HEK293 (cell line): ENCODE data around the gene GLT1D1.

Experiments
- CTCF ChIP-seq: fragments of 450-650 bp; formaldehyde crosslinking; IDR thresholded peaks from 2 replicates; pipeline ENCODE4 v1.5.1; 2016; ENCODE audit warnings: missing biosample characterization, missing genetic modification characterization
- HOXC10 ChIP-seq: sonication (generic); formaldehyde crosslinking; IDR thresholded peaks from 2 replicates; pipeline ENCODE4 v1.8.1; 2023; ENCODE audit warnings: mild to moderate bottlenecking, missing genetic modification reagents
- ZBTB21 ChIP-seq: fragments of 450-650 bp; formaldehyde crosslinking; IDR thresholded peaks from 2 replicates; pipeline ENCODE4 v1.5.1; 2017; ENCODE audit warnings: missing biosample characterization, missing genetic modification characterization
- ZFP41 ChIP-seq: fragments of 450-650 bp; formaldehyde crosslinking; IDR thresholded peaks from 2 replicates; pipeline ENCODE4 v1.5.1; 2016; ENCODE audit warnings: missing biosample characterization, missing genetic modification characterization, borderline replicate concordance
- ZNF121 ChIP-seq: fragments of 450-650 bp; formaldehyde crosslinking; IDR thresholded peaks from 2 replicates; pipeline ENCODE4 v1.5.1; 2016; ENCODE audit warnings: missing biosample characterization, missing genetic modification characterization
- ZNF416 ChIP-seq: fragments of 450-650 bp; formaldehyde crosslinking; IDR thresholded peaks from 2 replicates; pipeline ENCODE4 v1.5.1; 2016; ENCODE audit warnings: missing biosample characterization, missing genetic modification characterization
- ZNF423 ChIP-seq: fragments of 450-650 bp; formaldehyde crosslinking; IDR thresholded peaks from 2 replicates; pipeline ENCODE4 v1.5.1; 2016; ENCODE audit warnings: missing biosample characterization, missing genetic modification characterization
- ZNF560 ChIP-seq: fragments of 450-650 bp; formaldehyde crosslinking; IDR thresholded peaks from 2 replicates; pipeline ENCODE4 v1.5.1; 2017; ENCODE audit warnings: missing biosample characterization, missing genetic modification characterization, borderline replicate concordance
- ZNF658 ChIP-seq: fragments of 450-650 bp; formaldehyde crosslinking; IDR thresholded peaks from 2 replicates; pipeline ENCODE4; 2016; ENCODE audit warnings: missing biosample characterization, missing genetic modification characterization

DNA sequence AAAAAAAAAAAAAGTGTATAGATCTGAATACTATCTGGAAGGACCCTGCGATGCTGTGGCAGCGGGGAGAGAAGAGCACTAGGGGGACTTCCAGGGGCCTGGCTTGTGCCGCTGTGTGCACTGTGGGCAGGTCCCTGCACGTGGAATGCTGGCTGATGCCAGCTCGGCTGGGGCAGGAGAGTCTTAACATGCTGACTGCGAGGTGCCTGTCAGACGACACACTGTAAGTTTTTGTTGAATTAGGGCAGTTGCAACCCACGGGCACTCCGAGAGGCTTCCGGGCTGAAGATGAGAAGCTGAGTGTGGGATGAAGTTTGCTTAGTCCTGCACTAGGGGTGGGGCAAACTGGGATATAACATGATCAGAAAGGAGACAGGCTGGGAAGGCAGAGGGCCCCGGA lies 10.7 kb downstream of the GLT1D1 start:
- TF ChIP-seq ZFP41 (no peak), CTCF (tag by site-specific recombination) (no peak), ZNF121 (tag by site-specific recombination) (no peak), ZNF658 (tag by site-specific recombination) (no peak), ZNF423 (tag by site-specific recombination) (no peak), ZNF416 (tag by site-specific recombination) (no peak), ZNF560 (tag by site-specific recombination) (no peak), HOXC10 (CRISPR knock-in tag) (no peak), ZBTB21 (no peak)
